Kidney capillary endothelial cell (primary cell): ENCODE results near the gene FAT2.
"Not testable (repeated sequence)": the region's sequence is repeated elsewhere in the genome, so short reads cannot be mapped to it uniquely, and the experiment has no call there.

Source experiments
- DNase-seq: peaks from one replicate; pipeline ENCODE4 v3.0.0-alpha.2; 2018; ENCODE audit warnings: low spot score

FAT2 gene

DNA sequence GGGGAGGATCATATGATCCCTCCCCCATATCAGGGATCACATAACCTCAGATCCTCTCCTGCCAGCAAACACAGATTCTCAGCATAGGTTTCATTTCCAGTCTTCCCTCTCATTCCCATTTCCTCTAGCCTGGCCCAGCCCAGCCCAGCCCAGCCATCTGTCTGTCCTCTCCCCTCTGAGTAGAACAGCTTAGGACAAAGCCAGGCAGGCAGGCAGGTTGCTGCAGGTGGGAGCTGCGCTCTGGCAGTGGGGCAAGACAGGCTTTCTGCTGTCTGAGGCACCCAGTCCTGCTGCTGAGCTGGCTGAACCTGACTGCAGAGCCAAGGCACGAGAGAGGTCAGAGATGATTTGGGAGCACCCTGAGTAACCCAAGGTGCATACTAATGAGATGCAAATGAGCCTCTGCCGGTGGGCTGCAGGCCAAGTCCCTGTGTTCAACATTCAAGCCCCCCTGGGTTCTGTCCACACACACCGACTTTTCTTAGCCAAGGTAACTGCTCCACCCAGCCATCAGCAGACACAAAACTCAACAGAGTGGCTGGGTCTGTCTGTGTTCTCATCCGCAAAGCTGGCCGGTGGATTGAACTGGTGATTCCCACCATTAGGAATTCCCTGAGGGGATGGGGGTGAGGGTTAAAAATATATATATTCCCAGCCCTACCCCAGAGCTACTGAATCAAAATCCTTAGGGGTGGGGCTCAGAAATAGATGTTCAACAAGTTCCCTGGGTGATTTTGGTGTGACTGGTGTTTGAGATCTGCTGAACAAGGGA is 9.1 kb downstream of the FAT2 start:
- DNase-seq, result no peak

DNA sequence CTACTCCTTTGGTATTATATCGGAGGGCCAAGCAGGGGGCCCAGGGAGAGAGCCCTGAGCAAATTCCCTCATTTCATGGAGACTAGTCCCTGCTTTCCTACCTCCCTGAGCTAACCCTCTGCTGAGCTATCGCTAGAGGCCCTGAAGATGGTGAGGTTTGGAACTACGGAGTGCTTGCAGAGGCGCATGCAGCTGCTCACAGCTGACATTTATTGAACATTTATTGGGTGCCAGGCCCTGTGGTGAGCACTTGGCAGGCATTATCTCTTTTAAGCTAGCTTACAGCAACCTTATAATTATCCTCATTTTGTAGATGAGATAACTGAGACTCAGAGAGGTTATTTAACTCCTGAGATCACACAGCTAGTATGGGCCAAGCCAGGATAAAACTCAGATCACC is 9.8 kb downstream of the FAT2 start:
- DNase-seq, result no peak

DNA sequence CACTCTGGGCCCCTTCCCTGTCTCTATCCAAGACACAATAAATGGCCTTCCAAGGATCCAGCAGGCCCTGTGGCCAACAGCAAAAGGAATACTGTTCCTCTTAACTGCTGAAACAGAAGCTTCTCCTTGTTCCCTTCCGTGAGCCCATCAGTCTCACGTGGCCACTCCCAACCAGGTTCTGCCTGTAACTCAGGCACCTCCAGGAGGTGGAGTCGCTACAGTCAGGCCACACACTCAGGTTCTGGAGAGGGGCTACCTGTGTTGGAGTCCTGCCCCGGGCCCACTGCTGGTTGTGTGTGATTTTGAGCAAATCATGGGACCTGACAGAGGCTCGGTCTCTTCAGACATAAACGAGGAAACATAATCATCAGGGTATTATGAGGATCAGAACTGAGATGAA is 10.3 kb downstream of the FAT2 start:
- DNase-seq, result no peak

DNA sequence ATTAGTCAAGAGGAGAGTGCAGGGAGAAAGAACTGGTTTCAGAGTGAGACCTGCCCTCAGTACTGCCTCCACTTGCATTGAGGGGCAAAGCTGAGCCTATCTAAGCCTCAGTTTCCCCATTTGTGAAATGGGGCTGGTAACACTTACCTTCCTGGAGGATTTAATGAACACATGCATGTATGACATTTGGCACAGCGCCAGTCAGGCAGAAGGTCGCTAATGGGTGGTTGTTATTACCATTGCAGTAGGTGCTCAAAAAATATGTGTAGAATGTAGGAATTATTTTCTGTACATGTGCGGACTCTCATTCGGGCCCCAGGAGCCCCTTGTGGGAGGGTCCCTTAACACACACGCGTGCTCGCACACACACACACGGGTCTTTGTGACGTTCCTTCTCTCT is 10.9 kb downstream of the FAT2 start:
- no peak for DNase-seq

DNA sequence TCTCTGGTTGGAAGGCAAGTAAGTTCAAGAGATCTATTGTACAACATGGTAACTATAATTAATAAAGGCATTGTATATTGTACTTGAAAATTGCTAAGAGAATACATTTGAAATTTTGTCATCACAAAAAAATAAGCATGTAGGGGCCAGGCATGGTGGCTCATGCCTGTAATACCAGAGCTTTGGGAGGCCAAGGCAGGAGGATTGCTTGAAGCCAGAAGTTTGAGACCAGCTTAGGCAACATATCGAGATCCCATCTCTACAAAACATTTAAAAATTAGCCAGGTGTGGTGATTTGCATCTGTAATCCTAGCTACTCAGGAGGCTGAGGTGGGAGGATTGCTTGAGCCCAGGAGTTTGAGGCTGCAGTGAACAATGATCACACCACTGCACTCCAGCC is 12.0 kb downstream of the FAT2 start:
- not testable (repeated sequence) for DNase-seq

DNA sequence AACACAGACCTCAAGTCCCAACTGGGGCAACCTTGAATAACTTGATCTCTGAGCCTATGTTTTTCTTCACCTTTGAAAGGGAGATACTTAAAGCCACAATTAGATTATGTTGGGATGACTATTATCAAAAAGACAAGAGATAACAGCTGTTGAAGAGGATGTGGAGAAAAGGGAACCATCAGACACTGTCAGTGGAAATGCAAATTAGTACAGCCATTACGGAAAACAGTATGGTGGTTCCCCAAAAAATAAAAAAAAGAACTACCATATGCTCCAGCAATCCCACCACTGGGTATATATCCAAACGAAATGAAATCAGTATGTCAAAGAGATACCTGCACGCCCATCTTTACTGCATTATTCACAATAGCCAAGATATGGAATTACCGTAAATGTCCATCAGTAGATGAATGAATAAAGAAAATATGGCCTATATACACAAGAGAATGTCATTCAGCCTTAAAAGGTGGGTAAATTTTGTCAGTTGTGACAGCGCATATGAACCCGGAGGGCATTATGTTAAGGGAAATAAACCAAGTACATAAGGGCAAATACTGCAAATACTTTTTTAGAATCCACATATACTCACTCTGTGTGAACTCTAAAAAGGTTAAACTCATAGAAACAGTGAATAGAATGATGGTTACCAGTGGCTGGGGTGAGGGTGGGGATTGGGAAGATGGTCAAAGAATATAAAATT is 12.7 kb downstream of the FAT2 start:
- no peak for DNase-seq

DNA sequence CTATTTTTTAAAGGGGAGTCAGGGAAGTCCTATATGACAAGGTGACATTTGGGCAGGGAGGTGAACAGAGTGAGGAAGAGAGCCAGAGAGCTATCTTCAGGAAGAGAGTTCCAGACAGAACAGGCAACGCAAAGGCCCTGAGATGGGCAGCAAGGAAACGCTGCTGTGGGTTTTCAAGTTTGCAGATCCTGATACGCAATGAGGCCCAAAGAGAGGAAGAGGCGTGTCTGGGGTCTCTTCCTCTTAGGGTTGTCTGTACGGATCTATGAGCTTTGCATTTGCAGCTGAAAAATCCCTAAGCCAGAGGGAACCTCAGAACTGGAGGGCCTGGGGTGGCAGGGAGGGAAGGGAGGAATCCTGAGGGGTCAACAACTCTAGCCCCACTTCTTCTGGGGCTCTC is 13.6 kb downstream of the FAT2 start:
- no peak for DNase-seq

DNA sequence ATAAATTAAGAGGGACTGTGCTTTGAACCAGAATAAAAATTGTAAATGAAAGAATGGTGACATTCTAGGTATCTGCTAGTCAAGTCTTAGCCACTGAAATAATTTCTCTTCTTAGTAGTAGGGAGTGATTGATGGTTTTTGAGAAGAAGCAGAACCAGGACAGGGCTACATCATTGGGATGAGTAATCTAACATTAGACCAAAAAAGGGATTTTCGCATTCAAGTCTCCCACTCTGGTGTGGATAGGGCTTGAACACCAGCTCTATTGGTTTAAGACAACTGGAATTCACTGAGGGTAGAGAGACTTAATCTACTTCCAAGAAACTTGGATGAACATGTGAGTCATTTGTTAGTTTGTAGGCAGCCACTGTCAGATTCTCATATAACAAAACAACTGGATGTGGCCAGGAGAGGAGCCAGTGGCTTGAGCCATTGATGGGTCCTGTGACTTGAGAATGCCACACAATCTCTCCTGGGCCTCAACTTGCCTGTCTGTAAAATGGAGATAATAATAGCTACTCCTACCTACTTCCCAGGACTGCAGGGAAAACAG is 16.6 kb downstream of the FAT2 start:
- DNase-seq, result no peak

DNA sequence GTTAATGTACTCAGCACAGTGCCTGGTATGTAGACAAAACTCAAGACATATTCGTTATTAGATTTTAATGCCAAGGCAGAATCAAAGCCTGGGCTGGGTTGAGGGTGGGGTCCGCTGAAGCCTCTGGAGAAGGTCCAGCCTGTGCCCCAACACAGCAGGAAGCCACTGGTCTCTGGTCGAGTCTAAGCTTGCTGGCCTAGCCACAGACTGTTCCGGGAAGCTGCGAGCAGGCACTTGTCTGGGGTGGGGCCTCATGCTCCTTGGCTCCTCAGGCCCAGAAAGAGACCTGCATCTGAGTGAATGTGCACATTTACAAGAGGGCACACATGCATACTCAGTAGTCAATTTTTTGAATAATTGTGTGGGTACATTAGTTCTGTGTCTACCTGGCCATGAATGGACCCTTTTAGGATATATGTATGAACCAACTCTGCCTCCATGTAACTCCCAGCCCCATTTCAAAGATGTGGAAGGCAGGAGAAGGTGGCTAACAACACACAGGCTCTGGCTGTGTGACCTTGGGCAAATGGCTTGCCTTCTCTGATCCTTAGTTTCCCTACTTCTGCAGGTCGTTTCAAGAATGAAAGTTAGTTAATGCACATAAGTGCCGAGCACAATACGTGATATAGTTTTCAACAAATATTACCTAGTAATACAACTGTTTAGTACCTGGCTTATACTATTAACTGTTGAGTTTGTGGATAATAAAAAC is 18.3 kb downstream of the FAT2 start:
- DNase-seq, result no peak

DNA sequence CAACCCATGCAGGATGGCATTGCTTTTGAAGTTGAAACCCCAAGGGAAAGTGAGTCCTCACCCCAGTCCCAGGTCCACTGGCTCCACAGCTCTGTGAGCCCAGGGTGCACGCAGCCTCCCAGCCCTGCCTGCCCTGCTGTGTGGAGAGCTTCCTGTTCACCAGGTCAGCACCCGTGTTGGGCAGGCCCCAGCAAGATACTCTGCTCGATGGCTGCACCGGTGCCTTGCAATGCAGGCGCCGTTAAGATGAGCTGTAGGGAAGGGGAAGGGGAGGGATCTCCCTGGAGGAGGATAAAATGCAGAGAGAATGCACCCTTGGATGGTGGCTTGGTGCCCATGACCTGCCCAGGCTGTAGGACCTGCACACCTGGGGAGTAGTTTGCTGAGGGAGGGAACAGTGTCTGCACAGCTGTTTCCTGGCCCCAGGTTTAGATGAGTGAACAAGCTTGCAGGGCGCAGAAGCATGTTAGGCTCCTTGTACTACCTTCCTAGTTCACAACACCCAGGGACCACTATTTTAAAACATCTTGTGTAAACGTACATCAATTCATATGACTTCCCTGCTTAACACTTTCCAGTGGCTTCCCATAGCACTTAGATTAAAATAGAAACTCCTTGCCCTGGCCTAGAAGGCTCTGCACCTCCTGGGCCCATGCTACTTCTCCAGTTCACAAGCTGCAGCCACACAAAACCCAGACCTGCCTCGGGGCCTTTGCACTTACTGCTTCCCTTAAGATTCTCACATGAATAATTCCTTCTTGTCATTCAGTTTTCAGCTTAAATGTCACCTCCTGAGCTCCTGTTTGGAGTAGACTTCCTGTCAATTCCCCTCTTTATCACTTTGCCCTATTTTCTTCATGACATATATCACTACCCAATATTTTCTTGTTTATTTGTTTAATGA is 19.6 kb downstream of the FAT2 start:
- no peak for DNase-seq

DNA sequence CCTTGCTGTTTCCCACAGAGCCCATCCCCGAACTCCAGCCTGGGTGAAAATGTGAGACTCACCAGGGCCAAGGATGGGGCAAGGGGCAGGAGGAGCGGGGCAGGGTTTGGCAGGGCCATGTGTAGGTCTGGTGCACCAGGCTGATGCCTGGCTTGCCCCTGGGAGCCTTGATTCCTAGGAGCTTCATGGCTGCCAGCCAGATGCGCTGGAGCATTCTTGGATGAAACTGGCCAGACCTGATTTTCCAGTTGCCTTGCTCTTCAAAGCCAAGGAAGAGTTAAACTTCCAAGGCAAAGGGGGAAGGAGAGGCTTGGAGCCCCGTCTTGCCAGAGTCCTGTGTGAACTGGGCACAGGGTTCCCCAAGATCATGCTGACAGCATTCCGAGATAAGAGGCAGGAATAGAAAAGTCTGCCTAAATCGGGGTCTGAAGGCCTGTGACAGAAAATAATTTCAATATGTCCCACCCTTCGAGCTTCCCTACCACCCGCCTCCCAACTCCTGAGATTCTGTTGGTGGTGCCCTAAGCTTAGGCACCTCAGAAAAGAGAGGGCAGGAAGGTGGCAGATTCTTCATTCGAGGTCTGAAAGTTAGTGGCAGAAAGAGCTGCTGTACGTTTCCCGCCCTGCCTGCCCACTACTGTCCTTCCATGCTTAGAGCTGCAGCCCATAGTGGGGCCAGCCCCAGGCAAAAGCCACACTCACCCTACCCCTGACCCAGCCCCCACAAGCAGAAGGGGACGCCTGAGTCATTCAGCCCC is 20.4 kb downstream of the FAT2 start:
- no peak for DNase-seq

DNA sequence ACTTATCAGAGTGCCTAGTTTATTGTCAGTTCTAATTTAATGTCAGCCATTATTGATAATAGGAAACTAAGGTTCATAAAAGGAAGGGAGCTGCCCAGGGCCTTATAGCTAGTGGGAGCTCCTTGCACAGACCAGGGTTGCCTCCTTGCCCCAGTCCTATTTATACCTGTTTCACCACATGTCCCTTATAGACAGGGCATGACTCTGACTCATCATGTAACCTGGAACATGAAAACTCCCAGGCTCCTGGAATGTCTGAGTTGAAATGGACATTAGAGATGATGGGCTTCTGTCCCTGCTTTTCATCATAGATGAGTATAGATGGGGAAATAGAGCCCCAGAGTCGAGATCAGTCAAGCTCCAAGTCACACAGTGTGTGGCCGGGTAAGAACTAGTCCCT is 21.1 kb downstream of the FAT2 start:
- DNase-seq, result no peak

DNA sequence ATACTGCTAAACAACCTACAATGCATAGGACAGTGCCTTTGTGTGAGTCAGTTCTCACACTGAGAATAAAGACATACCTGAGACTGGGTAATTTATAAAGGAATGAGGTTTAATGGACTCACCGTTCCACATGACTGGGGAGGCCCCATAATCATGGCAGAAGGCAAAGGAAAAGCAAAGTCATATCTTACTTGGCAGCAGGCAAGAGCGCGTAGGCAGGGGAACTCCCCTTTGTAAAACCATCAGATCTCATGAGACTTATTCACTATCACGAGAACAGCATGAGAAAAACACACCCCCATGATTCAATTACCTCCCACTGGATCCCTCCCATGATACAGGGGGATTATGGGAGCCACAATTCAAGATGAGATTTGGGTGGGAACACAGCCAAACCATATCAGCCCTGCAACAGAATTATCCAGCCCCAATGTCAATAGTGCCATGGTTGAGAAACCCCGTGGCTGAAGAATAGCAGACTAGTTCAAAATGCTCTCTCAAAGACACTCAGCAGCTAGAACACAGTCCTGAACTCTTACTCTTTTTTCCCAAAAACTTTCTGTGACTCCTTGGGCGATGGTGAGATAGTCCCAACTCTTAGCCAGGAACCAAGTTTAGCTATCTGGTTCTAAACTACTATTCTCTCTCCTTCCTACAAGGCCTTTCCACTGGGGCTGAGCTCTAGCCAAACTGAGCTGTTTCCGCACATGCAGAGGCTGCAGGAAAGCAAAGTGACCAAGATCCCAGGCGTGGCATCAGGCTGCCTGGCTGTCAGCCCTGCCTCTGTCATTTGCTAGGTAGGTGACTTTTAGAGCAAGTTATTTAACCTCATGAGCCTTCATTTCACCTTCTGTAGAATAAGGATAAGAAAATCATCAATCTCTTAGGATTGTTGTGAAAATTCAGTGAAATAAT is 21.7 kb downstream of the FAT2 start:
- DNase-seq, result no peak

DNA sequence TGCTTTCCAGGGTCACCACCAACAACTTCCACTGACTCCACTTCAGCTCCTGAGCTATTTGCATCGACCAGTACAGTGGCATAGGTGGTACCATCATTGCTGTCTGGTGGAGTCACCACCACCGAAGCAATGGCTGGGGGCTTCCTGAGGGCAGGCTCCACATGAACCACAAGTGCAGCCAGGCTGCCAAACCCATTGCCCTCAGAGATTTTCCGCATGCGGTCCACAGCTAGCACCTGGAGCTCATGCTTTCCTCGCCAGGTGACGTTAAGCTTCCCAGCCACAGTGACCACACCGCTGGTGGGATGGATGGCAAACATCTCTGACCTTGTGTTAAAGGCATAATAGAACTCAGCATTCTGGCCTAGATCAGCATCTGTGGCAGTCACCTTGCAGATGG is 23.1 kb downstream of the FAT2 start:
- DNase-seq, result no peak

DNA sequence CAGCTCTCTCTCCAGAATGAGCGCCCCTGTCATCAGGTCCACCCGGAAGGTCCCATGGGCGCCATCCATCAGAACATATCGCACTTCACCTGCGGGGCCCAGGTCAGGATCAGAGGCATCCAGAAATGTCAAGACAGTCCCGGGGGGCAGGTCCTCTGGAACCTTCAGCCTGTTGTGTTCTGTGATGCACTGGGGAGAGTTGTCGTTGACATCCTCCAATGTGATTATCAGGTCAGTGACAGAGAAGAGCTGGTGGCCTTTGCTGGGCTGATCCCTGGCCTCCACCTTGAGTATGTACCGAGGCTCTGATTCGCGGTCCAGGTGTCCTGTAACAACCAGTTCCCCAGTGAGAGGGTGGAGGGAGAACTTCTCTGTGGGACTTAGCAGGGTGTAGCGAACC is 25.2 kb downstream of the FAT2 start:
- DNase-seq, result no peak

DNA sequence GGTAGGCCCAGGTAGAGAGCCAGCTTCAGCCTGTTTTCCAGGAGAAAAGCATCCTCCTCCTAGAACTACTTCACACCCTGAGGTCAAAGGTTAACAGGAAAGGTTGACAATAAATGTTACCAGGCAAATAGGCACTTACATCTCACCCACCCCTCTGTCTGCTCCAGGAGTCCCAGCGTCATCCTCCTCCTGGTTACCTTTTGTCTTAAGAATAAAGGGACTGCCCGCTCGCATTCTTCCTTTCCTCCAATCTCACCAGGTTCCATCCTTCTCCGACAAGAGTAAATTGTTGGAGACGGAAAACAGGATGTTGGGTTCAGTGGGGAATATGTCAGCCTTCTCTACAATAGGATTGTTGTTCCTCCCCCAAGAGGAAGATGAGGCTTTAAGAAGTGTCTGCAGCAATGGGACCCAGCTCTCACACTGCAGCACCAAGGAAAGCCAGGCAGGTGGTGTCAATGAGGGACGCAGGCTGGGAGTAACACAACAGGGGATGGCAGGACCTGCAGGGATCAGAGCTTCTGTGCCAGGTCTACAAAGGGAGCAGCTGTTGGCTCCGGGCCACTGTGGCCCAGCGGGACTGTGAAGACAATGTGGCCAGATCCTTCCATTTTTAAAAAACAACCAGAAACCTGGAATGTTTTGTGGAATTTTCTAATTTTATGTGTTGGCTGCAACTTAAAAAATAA is 29.0 kb downstream of the FAT2 start:
- DNase-seq, result no peak

DNA sequence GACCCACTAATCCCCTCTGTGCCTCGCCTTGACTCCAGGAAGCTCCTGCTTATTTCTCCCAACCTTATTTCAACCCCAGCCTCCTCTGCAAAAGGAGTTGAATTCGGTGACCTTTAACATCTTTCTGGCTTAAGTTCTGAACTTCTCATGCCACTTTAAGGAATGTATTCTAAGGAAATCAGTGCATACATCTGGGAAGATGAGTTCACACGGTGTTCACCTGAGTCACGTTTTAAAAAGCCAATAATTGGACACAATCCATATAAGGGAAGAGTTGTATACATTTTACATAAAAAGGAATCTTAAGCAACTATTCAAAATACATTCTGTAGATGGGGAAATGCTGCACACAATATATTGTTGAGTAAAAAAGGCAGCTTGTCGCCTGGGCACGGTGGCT is 33.2 kb downstream of the FAT2 start:
- no peak for DNase-seq

DNA sequence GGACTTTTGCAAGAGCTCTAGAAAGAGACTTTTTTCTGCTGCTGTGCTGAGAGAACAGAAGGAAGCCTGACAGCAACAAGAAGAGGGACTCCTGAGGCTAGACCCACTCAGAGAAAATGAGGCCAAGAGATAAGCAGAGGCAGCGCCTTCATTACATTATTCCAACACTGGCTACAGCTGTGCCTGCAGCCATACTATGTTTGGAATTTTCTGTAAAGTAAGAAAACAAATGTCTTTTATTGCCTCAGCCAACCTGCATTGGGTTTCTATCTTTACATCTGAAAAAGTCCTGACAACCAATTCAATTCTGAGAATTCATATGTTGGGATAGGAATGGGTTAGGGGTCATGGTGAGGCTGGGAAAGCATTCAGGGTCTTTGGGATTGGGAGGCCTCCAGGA is 33.7 kb downstream of the FAT2 start:
- no peak for DNase-seq

DNA sequence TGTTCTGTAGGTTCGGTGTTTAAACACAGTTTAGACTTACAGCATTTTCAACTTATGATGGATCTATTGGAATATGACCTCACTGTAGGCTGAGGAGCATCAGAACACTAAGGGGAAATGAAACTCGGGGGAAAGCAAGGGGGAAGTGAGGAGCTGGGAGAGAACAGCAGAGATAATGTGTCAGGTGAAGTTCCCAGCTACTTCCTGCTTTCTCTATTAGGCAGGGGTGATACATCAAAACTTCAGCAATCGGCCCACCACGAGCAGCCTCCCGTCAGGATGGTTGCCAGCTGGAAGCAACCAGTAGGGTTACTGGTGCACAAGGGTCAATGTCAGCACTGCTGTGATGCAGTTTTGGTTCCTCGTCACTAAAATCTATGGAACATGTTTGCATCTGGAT is 34.3 kb downstream of the FAT2 start:
- DNase-seq, result no peak
